HG03060 (cell line): ENCODE results near the gene ZSWIM1.
"Not testable (repeated sequence)": the region's sequence is repeated elsewhere in the genome, so short reads cannot be mapped to it uniquely, and the experiment has no call there.

ENCODE experiments used
- ATAC-seq: cut with Tn5 transposase; IDR thresholded peaks from one replicate; pipeline ENCODE4 v1.9.1; 2021; ENCODE audit warnings: low read depth, moderate number of reproducible peaks; ENCODE audit not compliant: unreplicated experiment

Gene ZSWIM1

GRCh38 chr20:45886590-45887345 is 5.7 kb downstream of the ZSWIM1 start:
- no peak for ATAC-seq

GRCh38 chr20:45887346-45887715 is 6.3 kb downstream of the ZSWIM1 start, which contains the start of gene SPATA25:
Gene SPATA25 (minus strand): TSS chr20:45887622. CDS start chr20:45887590, 32 bp downstream.
- no peak for ATAC-seq

- no peak for ATAC-seq
Measured at GRCh38 chr20:45888681-45889080, 7.7 kb downstream of the ZSWIM1 start.

DNA sequence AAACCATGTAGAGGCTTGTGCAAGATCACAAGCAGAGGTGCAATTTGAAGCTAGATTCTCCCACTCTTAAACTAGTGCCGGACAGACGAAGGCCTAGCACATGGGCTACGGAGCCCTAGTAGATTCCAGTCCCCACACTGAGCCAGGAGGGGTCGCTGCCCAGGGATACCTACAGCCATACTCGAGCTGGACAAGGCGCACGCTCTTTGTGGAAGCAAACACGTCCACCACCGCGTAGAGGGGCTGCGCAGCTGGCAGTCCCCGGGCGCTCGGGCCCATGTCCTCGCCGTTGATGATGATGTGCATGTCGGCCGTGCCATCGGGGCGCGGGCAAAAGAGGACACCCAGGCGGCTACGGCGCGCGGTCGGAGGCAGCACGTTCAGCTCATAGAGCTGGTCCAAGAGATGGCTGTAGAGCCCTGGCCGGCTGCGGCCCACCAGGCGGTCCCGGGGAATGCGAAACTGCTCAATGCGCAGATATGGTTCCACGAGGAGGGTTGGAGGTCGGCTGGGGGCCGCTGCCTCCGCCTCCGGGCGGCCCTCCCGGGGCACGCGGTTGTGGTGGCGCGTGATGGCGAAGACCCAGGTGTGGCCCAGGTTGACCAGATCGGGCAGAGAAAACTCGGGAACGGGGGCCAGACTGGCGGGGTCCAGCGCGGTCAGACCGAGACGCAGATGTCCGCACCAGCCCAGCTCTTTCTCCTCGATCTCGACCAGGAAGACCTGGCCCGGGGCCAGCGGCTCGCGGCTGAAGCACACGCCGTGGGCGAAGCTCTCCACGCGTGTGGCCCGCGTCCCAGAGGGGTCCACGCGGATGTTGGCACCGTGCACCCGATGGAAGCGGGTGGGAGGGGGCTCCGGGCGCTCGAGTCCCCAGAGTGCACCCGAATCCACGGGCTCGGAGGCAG is 9.3 kb downstream of the ZSWIM1 start:
- no peak for ATAC-seq

DNA sequence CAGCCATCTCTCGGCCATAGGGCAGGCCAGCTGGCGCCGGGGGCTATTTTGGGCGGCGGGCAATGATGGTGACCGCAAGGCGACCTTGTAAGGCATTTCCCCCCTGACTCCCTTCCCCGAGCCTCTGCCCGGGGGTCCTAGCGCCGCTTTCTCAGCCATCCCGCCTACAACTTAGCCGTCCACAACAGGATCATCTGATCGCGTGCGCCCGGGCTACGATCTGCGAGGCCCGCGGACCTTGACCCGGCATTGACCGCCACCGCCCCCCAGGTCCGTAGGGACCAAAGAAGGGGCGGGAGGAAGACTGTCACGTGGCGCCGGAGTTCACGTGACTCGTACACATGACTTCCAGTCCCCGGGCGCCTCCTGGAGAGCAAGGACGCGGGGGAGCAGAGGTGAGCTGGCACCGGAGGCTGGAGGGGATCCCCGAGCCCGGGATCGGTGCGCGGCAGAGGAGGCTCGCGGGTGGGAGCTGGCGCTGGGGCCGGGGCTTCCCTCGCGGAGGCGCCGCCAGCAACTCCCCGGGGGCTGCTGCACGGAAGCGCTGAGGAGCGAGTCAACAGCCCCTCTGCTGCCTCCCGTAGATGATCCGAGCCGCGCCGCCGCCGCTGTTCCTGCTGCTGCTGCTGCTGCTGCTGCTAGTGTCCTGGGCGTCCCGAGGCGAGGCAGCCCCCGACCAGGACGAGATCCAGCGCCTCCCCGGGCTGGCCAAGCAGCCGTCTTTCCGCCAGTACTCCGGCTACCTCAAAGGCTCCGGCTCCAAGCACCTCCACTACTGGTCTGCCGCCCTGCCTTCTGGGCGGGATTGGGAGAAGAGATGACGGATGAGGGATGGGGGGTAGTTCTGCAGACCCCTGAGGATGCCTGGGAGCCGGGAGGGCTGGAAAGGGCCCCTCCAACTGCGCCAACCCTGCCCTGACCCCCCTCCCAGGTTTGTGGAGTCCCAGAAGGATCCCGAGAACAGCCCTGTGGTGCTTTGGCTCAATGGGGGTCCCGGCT is 10.3 kb downstream of the ZSWIM1 start, which contains the start of the genes CTSA and NEURL2:
Gene CTSA (plus strand): TSS at position 351 of the 999 bp plus-strand sequence. CDS start 234 bp downstream, at position 585.
Gene NEURL2 (minus strand): TSS at position 224 of the 999 bp plus-strand sequence. CDS start 217 bp downstream, at position 7.
- ATAC-seq, result peak; percentile 40

GRCh38 chr20:45892049-45892825 is 11.2 kb downstream of the ZSWIM1 start:
- ATAC-seq, result no peak

DNA sequence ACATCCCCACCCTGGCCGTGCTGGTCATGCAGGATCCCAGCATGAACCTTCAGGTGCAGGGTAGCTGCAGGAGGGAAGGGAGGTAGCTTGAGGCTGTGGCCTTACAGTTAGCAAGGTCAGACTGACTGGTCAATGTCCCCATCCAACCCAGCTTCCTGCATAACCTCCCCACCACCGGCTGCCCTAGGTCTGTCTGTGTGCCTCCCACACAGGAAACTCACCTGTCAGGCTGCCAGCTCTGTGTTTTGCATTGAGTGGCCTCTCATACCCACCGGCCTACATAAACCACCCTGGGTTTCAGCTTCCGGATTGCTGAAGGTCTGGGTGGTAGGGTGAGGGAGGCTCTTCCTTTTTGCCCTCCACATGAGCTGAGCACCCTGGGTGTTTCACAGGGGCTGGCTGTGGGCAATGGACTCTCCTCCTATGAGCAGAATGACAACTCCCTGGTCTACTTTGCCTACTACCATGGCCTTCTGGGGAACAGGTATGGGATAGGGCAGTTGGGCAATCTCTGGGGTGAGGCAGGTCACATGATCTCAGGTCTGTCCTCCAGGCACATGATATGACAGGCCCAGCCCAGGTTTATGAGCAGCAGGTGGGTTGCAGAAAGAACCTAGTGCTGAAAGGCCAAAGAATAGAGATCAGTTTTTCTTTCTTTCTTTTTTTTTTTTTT is 11.9 kb downstream of the ZSWIM1 start:
- ATAC-seq, result no peak

GRCh38 chr20:45893831-45894230 is 12.8 kb downstream of the ZSWIM1 start:
- no peak for ATAC-seq

GRCh38 chr20:45894797-45895196 is 13.8 kb downstream of the ZSWIM1 start:
- no peak for ATAC-seq

GRCh38 chr20:45896641-45897161 is 15.7 kb downstream of the ZSWIM1 start:
- ATAC-seq, result no peak

DNA sequence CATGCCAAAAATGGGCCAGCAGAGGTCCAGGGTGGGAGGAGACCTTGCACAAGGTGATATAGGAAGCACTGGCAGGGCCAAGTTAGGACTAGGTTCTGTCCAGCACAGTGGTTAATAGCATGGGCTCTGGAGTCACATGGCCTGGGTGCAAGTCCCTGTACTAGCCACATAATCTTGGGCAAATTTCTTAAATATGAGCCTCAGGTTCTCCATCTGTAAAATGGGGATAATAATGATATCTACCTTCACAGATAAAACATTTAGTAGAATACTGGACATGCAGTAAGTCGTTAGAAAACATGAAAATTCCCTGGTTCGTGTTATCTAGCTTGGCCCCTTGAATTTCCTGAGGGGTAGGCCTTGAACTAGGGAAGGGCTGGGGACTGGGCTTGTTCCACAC is 16.3 kb downstream of the ZSWIM1 start:
- no peak for ATAC-seq

GRCh38 chr20:45897692-45898091 is 16.7 kb downstream of the ZSWIM1 start:
- no peak for ATAC-seq

DNA sequence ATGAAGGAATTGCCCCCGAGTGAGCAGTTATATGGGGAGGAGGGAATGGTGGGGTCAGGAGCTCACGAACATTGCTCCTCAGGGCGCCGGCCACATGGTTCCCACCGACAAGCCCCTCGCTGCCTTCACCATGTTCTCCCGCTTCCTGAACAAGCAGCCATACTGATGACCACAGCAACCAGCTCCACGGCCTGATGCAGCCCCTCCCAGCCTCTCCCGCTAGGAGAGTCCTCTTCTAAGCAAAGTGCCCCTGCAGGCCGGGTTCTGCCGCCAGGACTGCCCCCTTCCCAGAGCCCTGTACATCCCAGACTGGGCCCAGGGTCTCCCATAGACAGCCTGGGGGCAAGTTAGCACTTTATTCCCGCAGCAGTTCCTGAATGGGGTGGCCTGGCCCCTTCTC is 17.3 kb downstream of the ZSWIM1 start:
- no peak for ATAC-seq

DNA sequence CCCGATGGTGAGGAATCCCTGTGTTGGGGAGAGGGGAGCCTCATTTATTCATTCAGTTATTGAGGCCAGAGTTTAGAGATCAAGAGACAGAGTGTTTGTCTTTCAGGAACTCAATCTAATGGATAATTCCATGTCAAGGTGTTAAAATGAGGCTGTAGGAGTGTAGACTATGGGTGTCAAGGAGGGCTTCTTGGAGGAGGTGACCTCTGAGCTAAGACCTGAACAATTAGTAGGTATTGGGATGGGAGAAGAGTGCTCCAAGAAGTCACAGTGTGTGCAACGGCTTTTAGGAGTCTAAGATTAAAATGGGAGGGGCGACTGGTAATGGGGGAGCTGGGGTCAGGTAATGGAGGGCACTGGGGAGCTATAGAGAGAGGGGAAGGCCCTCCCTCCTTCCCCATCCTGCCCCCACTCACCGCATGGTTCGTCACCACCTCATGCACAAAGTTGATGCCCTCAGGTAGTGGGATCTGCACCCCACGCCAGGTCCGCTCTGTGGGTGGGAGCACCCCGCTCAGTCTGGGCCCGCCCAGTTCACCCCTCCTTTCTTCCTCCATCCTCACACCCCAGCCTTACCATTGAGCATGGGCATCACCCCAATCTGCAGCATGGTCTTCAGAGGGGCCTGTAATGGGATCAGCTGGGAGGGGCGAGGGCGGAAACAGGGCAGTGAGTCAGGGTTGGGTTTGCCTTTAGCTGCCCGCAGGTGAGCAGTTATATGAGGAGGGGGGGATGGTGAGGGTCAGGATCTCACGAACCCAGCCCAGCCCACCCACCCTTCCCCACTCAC is 18.2 kb downstream of the ZSWIM1 start:
- ATAC-seq, result no peak

DNA sequence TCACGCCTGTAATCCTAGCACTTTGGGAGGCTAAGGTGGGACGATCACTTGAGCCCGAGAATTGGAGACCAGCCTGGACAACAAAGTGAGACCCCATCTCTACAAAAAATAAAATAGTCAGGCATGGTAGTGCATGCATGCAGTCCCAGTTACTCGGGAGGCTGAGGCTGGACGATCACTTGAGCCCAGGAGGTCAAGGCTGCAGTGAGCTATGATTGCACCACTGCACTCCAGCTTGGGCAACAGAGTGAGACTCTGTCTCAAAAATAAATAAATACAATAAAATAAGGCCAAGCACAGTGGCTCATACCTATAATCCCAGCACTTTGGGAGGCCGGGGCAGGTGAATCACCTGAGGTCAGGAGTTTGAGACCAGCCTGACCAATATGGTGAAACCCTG is 20.3 kb downstream of the ZSWIM1 start:
- ATAC-seq, result not testable (repeated sequence)

DNA sequence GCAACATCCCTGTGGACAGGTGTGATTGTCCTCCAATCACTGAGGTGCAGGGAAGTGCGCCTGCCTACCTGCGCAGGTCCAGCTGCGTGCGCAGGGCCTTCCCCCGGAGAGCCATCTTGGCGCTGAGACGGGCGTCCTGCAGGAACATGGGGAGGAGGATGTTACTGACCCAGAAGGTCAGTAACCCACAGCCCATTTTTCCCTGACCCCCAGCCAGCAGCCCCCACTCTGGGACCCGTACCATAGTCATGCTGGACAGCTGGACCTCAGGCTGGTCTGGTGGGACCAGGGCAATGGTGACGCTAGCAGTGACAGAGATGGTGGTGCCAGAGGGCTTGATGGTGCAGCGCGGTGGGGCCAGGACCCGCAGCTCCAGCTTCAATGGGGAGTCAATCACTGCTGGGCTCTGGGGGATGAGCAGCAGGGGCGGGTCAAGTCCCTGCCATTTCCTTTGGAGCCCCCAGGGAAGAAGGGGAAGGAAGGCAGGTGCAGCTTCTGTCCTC is 21.2 kb downstream of the ZSWIM1 start:
- ATAC-seq, result no peak
